Fibroblast of lung (primary cell): ENCODE results near the gene CLPTM1L. TPM values are rescaled to one million over a fixed set of nuclear protein-coding genes. Genes with fewer than 3 reads are reported as not detected.

Experiments
- DNase-seq, 2 donors: peaks; one replicate each; pipeline versions ENCODE4 v3.0.0 to v3.0.0-alpha.2; 2010; ENCODE audit warnings: low read depth in 2 of 2
- H2AFZ ChIP-seq: 2 replicates; pipeline ENCODE4 v1.5.1; 2012; ENCODE audit warnings: low read length, control low read depth, inconsistent platforms
- H3K27ac ChIP-seq: 2 replicates; pipeline ENCODE4 v1.5.1; 2011; ENCODE audit warnings: low read length, control low read depth; ENCODE audit not compliant: insufficient read depth
- H3K27me3 ChIP-seq: 2 replicates; pipeline ENCODE4 v1.5.1; 2011; ENCODE audit warnings: mild to moderate bottlenecking, low read length; ENCODE audit not compliant: control insufficient read depth, insufficient read depth
- H3K36me3 ChIP-seq: 2 replicates; pipeline ENCODE4 v1.5.1; 2011; ENCODE audit warnings: low read length; ENCODE audit not compliant: control insufficient read depth, insufficient read depth
- H3K4me1 ChIP-seq: 2 replicates; pipeline ENCODE4 v1.5.1; 2011; ENCODE audit warnings: low read length; ENCODE audit not compliant: control insufficient read depth, insufficient read depth; ENCODE audit errors: extremely low read depth
- H3K4me2 ChIP-seq: 2 replicates; pipeline ENCODE4 v1.5.1; 2011; ENCODE audit warnings: low read length, control low read depth; ENCODE audit not compliant: insufficient read depth; ENCODE audit errors: extremely low read depth
- H3K4me3 ChIP-seq, 4 experiments: fragments of 200-600 bp in 1 of 4; sonication (generic) in 1 of 4; replicated peaks in 1 of 4; 2 replicates each; pipeline ENCODE4 v1.5.1; 2011 to 2016; ENCODE audit warnings: low read length in 4 of 4, low read depth in 3 of 4, mild to moderate bottlenecking in 3 of 4, control low read depth in 2 of 4, inconsistent platforms in 1 of 4, mixed read lengths in 1 of 4; ENCODE audit not compliant: insufficient read depth in 1 of 4; ENCODE audit errors: control extremely low read depth in 1 of 4
- H3K79me2 ChIP-seq: 2 replicates; pipeline ENCODE4 v1.5.1; 2012; ENCODE audit warnings: mild to moderate bottlenecking, low read length, inconsistent platforms; ENCODE audit not compliant: control insufficient read depth, insufficient read depth
- H3K9ac ChIP-seq: 2 replicates; pipeline ENCODE4 v1.5.1; 2011; ENCODE audit warnings: mild to moderate bottlenecking, low read length, control low read depth; ENCODE audit not compliant: insufficient read depth
- H3K9me3 ChIP-seq: 2 replicates; pipeline ENCODE4 v1.5.1; 2012; ENCODE audit warnings: low read depth, low read length; ENCODE audit not compliant: control insufficient read depth, insufficient read depth
- H4K20me1 ChIP-seq: 2 replicates; pipeline ENCODE4 v1.5.1; 2011; ENCODE audit warnings: low read length; ENCODE audit not compliant: control insufficient read depth, insufficient read depth; ENCODE audit errors: extremely low read depth
- CTCF ChIP-seq, 2 donors: IDR thresholded peaks in 1 of 2; conservative IDR thresholded peaks in 1 of 2; 1 replicate in 1 of 2; 2 replicates in 1 of 2; pipeline ENCODE4 v1.5.1; 2011 to 2012; ENCODE audit warnings: low read length in 2 of 2, control low read depth in 1 of 2, inconsistent platforms in 1 of 2, low read depth in 1 of 2, mild to moderate bottlenecking in 1 of 2
- EZH2 ChIP-seq: IDR thresholded peaks from 2 replicates; pipeline ENCODE4 v1.5.1; 2012; ENCODE audit warnings: low read length, control low read depth, mild to moderate bottlenecking; ENCODE audit errors: missing control alignments
- polyA plus RNA-seq, 2 donors: library from polyadenylated mRNA; depleted of rRNA in 1 of 2; stranded (reverse) in 1 of 2; unstranded in 1 of 2; fragments of >200 nt; gene quantifications; 2 replicates each; pipeline ENCODE4 v1.2.1, GENCODE V29; 2011 to 2012; ENCODE audit warnings: missing spikeins in 1 of 2
- total RNA-seq: library from RNA; depleted of rRNA; stranded (reverse); fragments of >200 nt; gene quantifications from 2 replicates; pipeline ENCODE4 v1.2.1, GENCODE V29; 2014

Gene CLPTM1L
- total and polyA plus RNA-seq, 2 donors (not counting 1 experiment from before 2014, with no cell fraction given) = 89.3 to 215 TPM

- H3K4me3 ChIP-seq = no peak overlapping the region
- H3K9me3 ChIP-seq = no peaks in the 10 kb centered on the region
- H3K4me1 ChIP-seq = no peaks in the 10 kb centered on the region
- no peak overlapping the region for H3K9ac ChIP-seq
- H3K4me2 ChIP-seq = no peak overlapping the region
- TF ChIP-seq CTCF (conservative IDR thresholded peaks at IDR 0.05 in 1 of 2, IDR thresholded peaks at IDR 0.05 in 1 of 2; ENCODE audit: low read depth in 1 of 2, low read length in 2 of 2) (no peak), EZH2 (no peak)
- H4K20me1 ChIP-seq = no peaks in the 10 kb centered on the region
- H3K27ac ChIP-seq = no peak overlapping the region
- no peaks in the 10 kb centered on the region for H3K36me3 ChIP-seq
- H3K27me3 ChIP-seq = peaks cover 5% of the 10 kb centered on the region
- DNase-seq = no peak
- H2AFZ ChIP-seq = no peak overlapping the region
- no peaks in the 10 kb centered on the region for H3K79me2 ChIP-seq
Measured at GRCh38 chr5:1359713-1360112, 14.8 kb upstream of the CLPTM1L start.

GRCh38 chr5:1359031-1359645, 14.2 kb upstream of the CLPTM1L start:
- no peak for DNase-seq
- H3K27me3 ChIP-seq = peaks cover 6% of the 10 kb centered on the region
- no peaks in the 10 kb centered on the region for H3K9me3 ChIP-seq
- H4K20me1 ChIP-seq = no peaks in the 10 kb centered on the region
- no peaks in the 10 kb centered on the region for H3K36me3 ChIP-seq
- H3K4me2 ChIP-seq = no peak overlapping the region
- H3K9ac ChIP-seq = no peak overlapping the region
- no peak overlapping the region for H3K4me3 ChIP-seq
- H3K4me1 ChIP-seq = no peaks in the 10 kb centered on the region
- H3K27ac ChIP-seq = no peak overlapping the region
- H2AFZ ChIP-seq = no peak overlapping the region
- TF ChIP-seq EZH2 = no peak
- no peak for TF ChIP-seq CTCF (conservative IDR thresholded peaks at IDR 0.05 in 1 of 2, IDR thresholded peaks at IDR 0.05 in 1 of 2; ENCODE audit: low read depth in 1 of 2, low read length in 2 of 2)
- no peaks in the 10 kb centered on the region for H3K79me2 ChIP-seq

- peaks cover 6% of the 10 kb centered on the region for H3K27me3 ChIP-seq
- no peak for TF ChIP-seq EZH2
- TF ChIP-seq CTCF (conservative IDR thresholded peaks at IDR 0.05 in 1 of 2, IDR thresholded peaks at IDR 0.05 in 1 of 2; ENCODE audit: low read depth in 1 of 2, low read length in 2 of 2) = no peak
Measured at GRCh38 chr5:1358726-1359025, 13.8 kb upstream of the CLPTM1L start.

More at GRCh38 chr5:1358726-1359025, 13.8 kb upstream of the CLPTM1L start:
- H3K4me3 ChIP-seq = no peak overlapping the region
- H3K36me3 ChIP-seq = no peaks in the 10 kb centered on the region
- no peak overlapping the region for H3K9ac ChIP-seq
- H3K9me3 ChIP-seq = no peaks in the 10 kb centered on the region
- no peak overlapping the region for H2AFZ ChIP-seq
- no peak overlapping the region for H3K4me2 ChIP-seq
- DNase-seq = no peak
- H3K4me1 ChIP-seq = no peaks in the 10 kb centered on the region
- H3K27ac ChIP-seq = no peak overlapping the region
- H3K79me2 ChIP-seq = no peaks in the 10 kb centered on the region
- H4K20me1 ChIP-seq = no peaks in the 10 kb centered on the region
